Left renal pelvis (tissue), 4 donors: ENCODE measurements around the gene TRMT44. TPM values are rescaled to one million over a fixed set of nuclear protein-coding genes. Genes with fewer than 3 reads are reported as not detected.

Experiments used
- DNase-seq, 4 donors: peaks; one replicate each; pipeline ENCODE4 v3.0.0-alpha.2; 2013; ENCODE audit warnings: low read depth in 4 of 4, low spot score in 3 of 4
- polyA plus RNA-seq, 4 donors: library from polyadenylated mRNA; unstranded; fragments of 120-200 nt; gene quantifications; one replicate each; pipeline ENCODE4 v1.2.1, GENCODE V29; 2013; ENCODE audit not compliant: insufficient read length in 4 of 4

Gene TRMT44, protein sequence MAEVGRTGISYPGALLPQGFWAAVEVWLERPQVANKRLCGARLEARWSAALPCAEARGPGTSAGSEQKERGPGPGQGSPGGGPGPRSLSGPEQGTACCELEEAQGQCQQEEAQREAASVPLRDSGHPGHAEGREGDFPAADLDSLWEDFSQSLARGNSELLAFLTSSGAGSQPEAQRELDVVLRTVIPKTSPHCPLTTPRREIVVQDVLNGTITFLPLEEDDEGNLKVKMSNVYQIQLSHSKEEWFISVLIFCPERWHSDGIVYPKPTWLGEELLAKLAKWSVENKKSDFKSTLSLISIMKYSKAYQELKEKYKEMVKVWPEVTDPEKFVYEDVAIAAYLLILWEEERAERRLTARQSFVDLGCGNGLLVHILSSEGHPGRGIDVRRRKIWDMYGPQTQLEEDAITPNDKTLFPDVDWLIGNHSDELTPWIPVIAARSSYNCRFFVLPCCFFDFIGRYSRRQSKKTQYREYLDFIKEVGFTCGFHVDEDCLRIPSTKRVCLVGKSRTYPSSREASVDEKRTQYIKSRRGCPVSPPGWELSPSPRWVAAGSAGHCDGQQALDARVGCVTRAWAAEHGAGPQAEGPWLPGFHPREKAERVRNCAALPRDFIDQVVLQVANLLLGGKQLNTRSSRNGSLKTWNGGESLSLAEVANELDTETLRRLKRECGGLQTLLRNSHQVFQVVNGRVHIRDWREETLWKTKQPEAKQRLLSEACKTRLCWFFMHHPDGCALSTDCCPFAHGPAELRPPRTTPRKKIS
- polyA plus RNA-seq, result 10 to 100 TPM; 11.4 to 20.0 (median 14.1) TPM

- DNase-seq, result peak; percentile 77 to 87 (median 83)
Observed at GRCh38 chr4:8440492-8441311, at the start of gene TRMT44, which contains the start of gene ACOX3. TSS of gene TRMT44 (plus strand) at chr4:8440777. CDS start at chr4:8440823, 46 bp downstream. TSS of gene ACOX3 (minus strand) at chr4:8440723. CDS start at chr4:8416521, 24,202 bp downstream.

DNA sequence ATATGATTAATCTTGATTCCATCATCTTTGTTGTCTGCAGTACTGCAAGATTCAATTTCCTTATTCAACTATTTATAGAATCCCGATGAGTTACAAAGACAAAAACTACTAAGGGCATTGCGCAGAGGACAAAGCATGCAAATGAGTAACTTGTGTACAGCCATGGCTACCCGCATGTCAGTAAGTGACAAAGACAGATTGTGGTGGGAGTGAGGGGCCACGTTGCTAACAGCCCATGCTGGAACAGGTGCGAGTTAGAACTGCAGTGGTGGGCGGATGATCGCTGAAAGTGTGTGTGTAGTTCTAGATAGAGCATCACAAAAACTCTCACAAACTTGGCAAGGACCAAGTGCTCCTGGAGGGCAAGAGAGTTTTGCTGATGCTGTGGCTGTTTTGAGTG is 49.5 kb upstream of the TRMT44 start:
- DNase-seq, result no peak

- DNase-seq, result no peak
Observed at GRCh38 chr4:8391972-8392371, 48.6 kb upstream of the TRMT44 start.

- no peak for DNase-seq
Observed at GRCh38 chr4:8392591-8393190, 47.9 kb upstream of the TRMT44 start.

DNA sequence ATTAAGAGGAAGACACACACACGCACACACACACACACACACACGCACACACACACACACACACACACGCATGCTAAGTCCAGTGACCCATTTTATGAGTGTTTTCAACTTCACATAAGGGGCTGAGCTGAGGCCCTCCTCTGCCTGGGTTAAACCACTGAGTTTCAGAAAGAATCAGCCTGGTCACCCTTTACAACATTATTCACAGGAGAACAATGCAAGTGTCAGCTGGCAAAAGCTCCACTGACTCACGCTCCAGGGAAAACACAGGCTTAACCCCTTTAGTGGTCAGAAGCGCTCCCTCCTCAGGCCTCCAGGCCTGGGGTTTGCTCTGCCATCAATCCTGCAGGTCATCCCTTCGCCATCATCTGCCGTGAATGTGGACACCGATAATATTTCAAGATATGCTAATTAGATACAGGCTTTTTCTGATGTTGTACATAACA is 47.0 kb upstream of the TRMT44 start:
- peak in 1 of 4 donors; percentile 51 for DNase-seq

GRCh38 chr4:8394061-8394519 is 46.5 kb upstream of the TRMT44 start:
- DNase-seq, result no peak

GRCh38 chr4:8394806-8395205 is 45.8 kb upstream of the TRMT44 start:
- DNase-seq, result no peak

DNA sequence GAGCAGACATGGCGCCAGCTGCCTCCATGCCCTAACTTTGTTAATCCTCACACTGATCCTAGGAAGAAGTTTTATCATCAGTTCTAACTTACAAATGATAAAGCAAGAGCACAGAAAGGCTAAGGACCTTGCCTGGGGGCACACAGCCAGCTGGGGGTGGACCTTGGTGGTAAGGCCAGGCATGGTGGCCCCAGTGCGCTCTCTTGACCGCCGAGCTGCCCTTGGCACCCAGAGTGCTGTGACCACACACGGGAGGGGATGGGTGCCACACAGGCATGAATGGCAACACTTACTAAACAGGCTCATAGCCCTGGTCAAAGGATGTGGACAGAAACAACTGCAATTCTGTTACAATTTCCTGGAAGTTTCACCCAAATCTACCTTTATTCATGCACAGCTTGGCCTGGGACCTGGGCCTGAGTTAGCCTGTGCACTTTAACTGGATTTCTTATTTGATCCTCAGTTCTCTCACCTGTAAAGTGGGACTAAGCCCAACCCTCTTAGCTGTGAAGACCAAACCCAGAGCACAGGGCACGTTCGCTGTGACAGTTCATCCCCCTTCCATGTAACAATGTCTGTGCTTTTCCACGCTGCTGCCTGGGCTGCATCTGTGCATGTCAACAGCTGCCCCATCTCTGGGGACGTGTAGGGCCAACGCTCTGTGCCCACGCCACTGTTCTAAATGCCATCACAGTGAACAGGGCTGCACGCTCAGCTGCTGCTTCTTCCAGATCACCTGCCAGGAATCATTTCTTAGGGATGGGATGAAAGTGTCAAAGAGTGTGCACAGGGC is 44.9 kb upstream of the TRMT44 start:
- no peak for DNase-seq

GRCh38 chr4:8396762-8397406 is 43.7 kb upstream of the TRMT44 start:
- no peak for DNase-seq

- DNase-seq, result no peak
Observed at GRCh38 chr4:8398347-8398746, 42.2 kb upstream of the TRMT44 start.

DNA sequence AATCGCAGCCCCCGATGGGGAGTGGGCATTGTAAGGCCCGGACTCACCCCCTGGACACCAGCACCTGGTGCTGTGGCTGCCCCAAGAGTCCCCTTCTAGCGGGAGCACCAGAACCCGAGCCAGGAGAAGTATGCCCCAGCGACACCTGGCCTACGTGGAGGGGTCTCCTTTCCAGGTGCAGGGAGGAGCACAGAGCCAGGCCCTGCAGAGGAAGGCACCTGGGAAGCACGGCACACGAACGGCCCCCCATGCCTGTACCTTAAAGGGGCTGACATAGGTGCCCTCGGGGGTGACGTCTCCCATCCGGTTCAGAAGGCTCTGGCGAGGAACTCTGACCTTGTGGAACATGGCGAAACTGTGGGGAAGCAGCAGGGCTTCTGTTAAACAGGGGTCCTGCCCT is 41.3 kb upstream of the TRMT44 start:
- no peak for DNase-seq

DNA sequence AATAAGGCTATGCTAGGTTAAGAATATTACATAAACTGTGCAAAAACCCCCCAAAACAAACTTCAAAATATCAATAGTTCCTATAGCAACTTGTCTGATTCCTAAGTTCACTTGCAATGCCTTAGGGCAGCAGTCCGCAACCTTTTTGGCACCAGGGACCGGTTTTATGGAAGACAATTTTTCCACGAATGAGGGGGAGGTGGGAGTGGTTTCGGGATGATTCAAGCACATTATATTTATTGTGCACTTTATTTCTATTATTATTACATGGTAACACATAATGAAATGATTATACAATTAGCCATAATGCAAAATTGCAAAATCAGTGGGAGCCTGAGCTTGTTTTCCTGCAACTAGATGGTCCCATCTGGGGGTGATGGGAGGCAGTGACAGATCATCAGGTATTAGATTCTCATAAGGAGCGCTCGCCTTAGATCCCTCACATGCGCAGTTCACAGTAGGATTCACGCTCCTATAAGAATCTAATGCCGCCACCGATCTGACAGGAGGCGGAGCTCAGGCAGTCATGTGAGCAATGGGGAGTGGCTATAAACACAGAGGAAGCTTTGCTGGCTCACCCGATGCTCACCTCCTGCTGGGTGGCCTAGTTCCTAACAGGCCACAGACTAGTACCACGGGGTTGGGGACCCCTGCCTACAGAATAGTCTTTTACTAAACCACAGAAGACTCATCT is 39.8 kb upstream of the TRMT44 start:
- DNase-seq, result no peak

- DNase-seq, result no peak
Observed at GRCh38 chr4:8401665-8402064, 38.9 kb upstream of the TRMT44 start.

DNA sequence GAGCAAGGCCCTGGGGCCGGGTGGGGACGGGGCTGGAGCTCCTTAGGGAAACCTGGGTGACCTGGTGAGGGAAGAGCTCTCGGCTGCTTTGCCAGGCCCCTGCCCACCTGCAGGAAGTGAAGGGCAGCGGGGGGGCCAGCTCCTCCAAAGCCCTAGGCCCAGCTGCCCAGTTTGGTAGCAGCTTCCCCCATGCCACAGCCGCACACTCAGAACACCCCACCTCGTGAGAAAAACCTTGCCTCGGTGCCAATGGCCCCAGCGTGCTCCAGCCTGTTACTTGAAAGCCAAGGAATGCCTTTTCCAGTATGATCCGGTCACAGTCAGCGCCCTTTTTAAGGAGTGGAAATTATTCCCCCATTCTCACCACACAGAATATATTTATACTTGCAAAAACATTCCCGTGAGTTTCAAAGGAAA is 38.4 kb upstream of the TRMT44 start:
- no peak for DNase-seq

GRCh38 chr4:8402640-8403039 is 37.9 kb upstream of the TRMT44 start:
- DNase-seq, result no peak

DNA sequence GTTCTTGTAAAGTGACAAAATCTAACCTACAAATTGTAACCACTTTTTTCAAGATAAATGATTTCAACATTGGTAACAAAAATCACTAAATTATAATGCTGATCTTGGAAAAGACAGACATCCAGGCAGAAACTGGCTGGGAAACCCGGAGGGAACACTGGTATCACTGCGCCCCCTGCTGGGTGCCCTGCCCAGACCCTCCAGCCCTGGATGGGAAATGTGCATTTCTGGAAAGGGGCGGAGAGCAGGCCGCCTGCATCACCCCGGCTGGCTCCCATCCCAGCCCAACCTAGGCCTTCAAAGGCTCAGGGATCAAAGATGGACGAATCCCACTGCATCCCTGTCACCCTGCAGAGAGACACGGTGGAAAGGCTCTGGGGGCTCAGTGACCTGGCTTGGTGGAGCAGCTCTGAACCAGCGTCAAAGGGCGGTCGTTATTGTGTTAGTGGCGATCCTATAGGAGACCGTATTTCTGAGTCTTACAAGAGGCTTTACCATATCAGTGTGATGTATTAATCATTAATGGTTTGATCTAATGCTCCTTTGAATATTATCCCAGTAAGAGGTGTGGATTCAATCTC is 37.3 kb upstream of the TRMT44 start:
- peak in 2 of 4 donors; percentile 51 to 59 for DNase-seq

- DNase-seq, result no peak
Observed at GRCh38 chr4:8403976-8404375, 36.6 kb upstream of the TRMT44 start.
